ENCODE results near the gene SLAMF6.
"Not testable (repeated sequence)": the region's sequence is repeated elsewhere in the genome, so short reads cannot be mapped to it uniquely, and the experiment has no call there.

The SLAMF6 gene

GRCh38 chr1:160500321-160500990, 22.6 kb downstream of the SLAMF6 start:
- DNase-seq = no peak

- DNase-seq = no peak
Observed at GRCh38 chr1:160499631-160500030, 23.4 kb downstream of the SLAMF6 start.

- DNase-seq = not testable (repeated sequence)
Observed at GRCh38 chr1:160498301-160499065, 24.6 kb downstream of the SLAMF6 start.

GRCh38 chr1:160496334-160496733, 26.7 kb downstream of the SLAMF6 start:
- no peak for DNase-seq

GRCh38 chr1:160494620-160495019, 28.4 kb downstream of the SLAMF6 start:
- DNase-seq = no peak

GRCh38 chr1:160492617-160493016, 30.4 kb downstream of the SLAMF6 start:
- DNase-seq = no peak

GRCh38 chr1:160491981-160492380, 31.1 kb downstream of the SLAMF6 start:
- DNase-seq = no peak

GRCh38 chr1:160491017-160491416, 32.0 kb downstream of the SLAMF6 start:
- DNase-seq = no peak

GRCh38 chr1:160489513-160490261, 33.4 kb downstream of the SLAMF6 start:
- no peak for DNase-seq

GRCh38 chr1:160488347-160489058, 34.6 kb downstream of the SLAMF6 start:
- DNase-seq = no peak

- DNase-seq = no peak
Observed at GRCh38 chr1:160486453-160486852, 36.6 kb downstream of the SLAMF6 start.

GRCh38 chr1:160483505-160484185, 39.4 kb downstream of the SLAMF6 start:
- DNase-seq = no peak

- DNase-seq = no peak
Observed at GRCh38 chr1:160481979-160482596, 41.0 kb downstream of the SLAMF6 start.

GRCh38 chr1:160480781-160481180, 42.3 kb downstream of the SLAMF6 start:
- DNase-seq = not testable (repeated sequence)

GRCh38 chr1:160479091-160479490, 44.0 kb downstream of the SLAMF6 start:
- not testable (repeated sequence) for DNase-seq

- no peak for DNase-seq
Observed at GRCh38 chr1:160474392-160475242, 48.4 kb downstream of the SLAMF6 start.

GRCh38 chr1:160472112-160472511, 50.9 kb downstream of the SLAMF6 start:
- DNase-seq = no peak

- DNase-seq = no peak
Observed at GRCh38 chr1:160471253-160471652, 51.8 kb downstream of the SLAMF6 start.

- DNase-seq = no peak
Observed at GRCh38 chr1:160467576-160467975, 55.5 kb downstream of the SLAMF6 start.

- no peak for DNase-seq
Observed at GRCh38 chr1:160466961-160467360, 56.1 kb downstream of the SLAMF6 start.

- no peak for DNase-seq
Observed at GRCh38 chr1:160465123-160465522, 57.9 kb downstream of the SLAMF6 start.

Measured in NCI-H510A treated with DMSO at 0.1 percent for 48 hours (cell line).